Activated T-cell treated with anti-CD3 and anti-CD28 coated beads, Interleukin-2, amount 50 U/mL, for 4 hours (primary cell): ENCODE measurements around the gene TRUB1. TPM values are rescaled to one million over a fixed set of nuclear protein-coding genes. Genes with fewer than 3 reads are reported as not detected.

ENCODE experiments used
- ATAC-seq, 2 donors: fragments of 200-7000 bp; cut with Tn5 transposase; one replicate each; pipeline ENCODE4 v1.10.0; 2021
- DNase-seq: peaks from one replicate; pipeline ENCODE4 v3.0.0-alpha.2; 2020
- H3K27me3 Mint-ChIP-seq: one replicate; pipeline ENCODE4 v1.8.0; 2021; ENCODE audit warnings: low read depth, mixed read lengths
- H3K36me3 Mint-ChIP-seq: one replicate; pipeline ENCODE4 v1.8.0; 2022; ENCODE audit warnings: mixed read lengths; ENCODE audit not compliant: insufficient read depth
- H3K4me1 Mint-ChIP-seq: one replicate; pipeline ENCODE4 v1.8.0; 2021; ENCODE audit warnings: low read depth, mixed read lengths
- H3K4me3 Mint-ChIP-seq: one replicate; pipeline ENCODE4 v1.8.0; 2021; ENCODE audit warnings: mild to moderate bottlenecking, moderate library complexity, mixed read lengths
- H3K9me3 Mint-ChIP-seq: one replicate; pipeline ENCODE4 v1.8.0; 2021; ENCODE audit warnings: mixed read lengths
- total RNA-seq, 3 donors: library from RNA; stranded (reverse); gene quantifications; one replicate each; pipeline ENCODE4 v1.2.1, GENCODE V29; 2021

The TRUB1 gene
- total RNA-seq, 3 donors from 2014 or later = 20.3 to 26.9 (median 26.7) TPM

DNA sequence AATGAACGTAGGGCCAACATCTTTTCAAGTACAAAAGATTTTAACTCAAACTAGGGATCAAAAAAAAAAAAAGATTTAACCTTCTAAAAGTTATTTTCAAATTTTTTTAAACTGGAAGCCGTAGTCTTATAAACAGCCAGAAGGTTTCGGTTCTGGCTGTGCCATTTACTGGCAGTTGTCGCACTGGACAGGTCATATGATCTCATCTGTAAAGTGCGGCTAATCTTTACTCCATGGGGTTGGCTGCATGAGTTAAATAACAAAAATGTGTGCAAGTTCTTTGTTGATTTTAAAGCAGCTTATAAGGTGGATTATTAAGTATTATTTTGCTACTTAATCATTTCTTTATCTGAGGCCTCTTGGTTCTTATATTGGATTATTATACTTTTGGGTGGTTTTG, 36.6 kb downstream of the TRUB1 start:
- Mint-ChIP-seq H3K4me3 (no peak overlapping the region), H3K36me3 (peaks cover 24% of the 10 kb centered on the region), H3K27me3 (no peaks in the 10 kb centered on the region), H3K4me1 (peaks cover 7% of the 10 kb centered on the region), H3K9me3 (no peaks in the 10 kb centered on the region)
- ATAC-seq (no peak), DNase-seq (no peak)

DNA sequence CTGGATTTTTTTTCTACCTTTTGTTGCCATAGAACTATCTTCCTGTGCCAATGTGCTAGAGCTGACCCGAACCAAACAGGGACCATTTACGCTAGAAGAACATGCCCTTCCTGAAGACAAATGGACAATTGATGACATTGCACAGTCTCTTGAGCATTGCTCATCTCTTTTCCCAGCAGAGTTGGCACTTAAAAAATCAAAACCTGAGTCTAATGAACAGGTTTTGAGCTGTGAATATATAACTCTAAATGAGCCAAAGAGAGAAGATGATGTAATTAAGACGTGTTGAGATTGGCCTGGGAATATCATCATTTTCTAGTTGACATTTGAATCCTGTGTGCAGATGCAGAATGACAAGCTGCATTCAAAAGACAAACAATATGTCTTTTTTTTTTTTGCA, 37.1 kb downstream of the TRUB1 start:
- H3K27me3 Mint-ChIP-seq = no peaks in the 10 kb centered on the region
- peaks cover 5% of the 10 kb centered on the region for H3K4me1 Mint-ChIP-seq
- ATAC-seq = no peak
- no peak for DNase-seq
- peaks cover 28% of the 10 kb centered on the region for H3K36me3 Mint-ChIP-seq
- H3K9me3 Mint-ChIP-seq = no peaks in the 10 kb centered on the region
- H3K4me3 Mint-ChIP-seq = no peak overlapping the region

DNA sequence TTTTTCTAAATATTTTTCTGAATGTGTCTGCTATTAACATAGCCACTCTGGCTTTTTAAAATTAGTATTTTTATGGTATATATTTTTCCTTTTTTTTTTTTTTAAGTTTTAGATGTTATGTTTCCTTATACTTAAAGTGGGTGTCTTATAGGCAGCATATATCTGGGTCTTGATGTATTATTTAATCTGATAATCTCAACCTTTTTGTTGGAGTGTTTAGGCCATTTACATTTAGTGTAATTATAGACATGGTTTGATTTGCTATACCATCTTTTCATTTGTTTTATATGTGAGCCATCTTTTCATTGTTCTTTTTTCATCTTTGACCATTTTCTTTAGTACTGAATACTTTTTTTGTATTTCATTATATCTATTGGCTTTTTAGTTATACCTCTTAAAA, 45.0 kb downstream of the TRUB1 start:
- H3K36me3 Mint-ChIP-seq = peaks cover 62% of the 10 kb centered on the region
- ATAC-seq = no peak
- no peak for DNase-seq
- H3K27me3 Mint-ChIP-seq = no peaks in the 10 kb centered on the region
- H3K9me3 Mint-ChIP-seq = peaks cover 32% of the 10 kb centered on the region
- H3K4me1 Mint-ChIP-seq = no peaks in the 10 kb centered on the region
- H3K4me3 Mint-ChIP-seq = no peak overlapping the region

DNA sequence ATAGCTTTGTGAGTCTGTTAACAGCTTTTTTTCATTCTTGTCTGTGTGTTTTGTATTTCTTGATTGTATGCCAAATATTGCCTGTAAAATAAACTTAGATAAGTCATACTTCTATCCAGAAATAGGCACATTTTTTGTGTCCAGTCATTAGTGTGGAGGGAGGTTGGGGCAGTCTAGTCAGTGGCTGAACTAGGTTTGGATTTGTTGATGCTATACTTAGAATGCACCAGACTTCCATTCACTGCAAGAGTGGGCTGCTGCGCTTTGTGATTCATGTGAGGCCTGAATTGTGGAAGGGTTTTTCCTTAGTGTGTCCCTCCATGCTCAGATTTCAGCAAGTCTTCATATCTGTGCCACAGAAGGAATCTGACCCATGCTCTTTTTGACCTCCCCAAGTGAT, 50.0 kb downstream of the TRUB1 start:
- Mint-ChIP-seq H3K9me3 (peaks cover 24% of the 10 kb centered on the region), H3K4me1 (no peaks in the 10 kb centered on the region), H3K36me3 (peaks cover 51% of the 10 kb centered on the region), H3K27me3 (no peaks in the 10 kb centered on the region), H3K4me3 (no peak overlapping the region)
- DNase-seq (no peak), ATAC-seq (no peak)

DNA sequence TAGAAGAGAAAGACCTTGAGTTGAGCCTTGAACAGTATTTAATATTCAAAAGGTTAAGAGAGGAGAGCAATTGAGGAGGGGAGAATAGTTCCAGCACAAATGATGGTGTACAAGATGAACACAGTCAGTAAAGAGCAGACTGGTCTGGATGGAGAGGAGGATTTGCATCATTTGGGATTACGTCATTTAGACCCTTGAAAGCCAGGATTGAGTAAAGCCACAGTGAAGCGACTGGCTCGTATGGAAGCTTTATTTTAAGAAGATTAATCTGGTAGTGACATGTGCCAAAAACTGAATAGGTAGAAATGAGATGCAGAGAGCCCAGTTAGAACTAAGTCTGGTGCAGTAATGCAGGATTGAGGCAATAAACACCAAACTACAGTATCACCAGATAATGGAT, 52.6 kb downstream of the TRUB1 start:
- no peak for ATAC-seq
- Mint-ChIP-seq H3K4me1 (no peaks in the 10 kb centered on the region), H3K36me3 (peaks cover 30% of the 10 kb centered on the region), H3K27me3 (no peaks in the 10 kb centered on the region), H3K9me3 (peaks cover 4% of the 10 kb centered on the region), H3K4me3 (no peak overlapping the region)
- DNase-seq = no peak

DNA sequence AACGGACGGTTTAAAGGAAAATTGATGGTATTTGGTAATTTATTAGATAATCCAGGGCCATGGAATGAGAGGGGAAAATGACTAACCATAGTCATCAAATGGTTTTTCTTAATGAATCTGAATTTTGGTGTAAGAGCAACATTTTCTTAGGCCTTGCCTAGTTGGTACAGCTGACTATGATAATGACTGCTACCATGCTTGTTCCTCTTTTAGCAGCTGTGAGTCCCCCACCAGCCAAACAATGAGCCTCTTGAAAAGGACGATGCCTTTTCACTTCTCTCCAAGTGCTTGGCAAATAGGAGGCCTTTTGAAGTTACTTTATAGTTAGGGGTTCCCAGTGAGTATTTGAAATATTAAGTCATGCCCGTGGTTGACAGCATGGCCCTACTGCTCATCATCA, 53.0 kb downstream of the TRUB1 start:
- ATAC-seq = no peak

DNA sequence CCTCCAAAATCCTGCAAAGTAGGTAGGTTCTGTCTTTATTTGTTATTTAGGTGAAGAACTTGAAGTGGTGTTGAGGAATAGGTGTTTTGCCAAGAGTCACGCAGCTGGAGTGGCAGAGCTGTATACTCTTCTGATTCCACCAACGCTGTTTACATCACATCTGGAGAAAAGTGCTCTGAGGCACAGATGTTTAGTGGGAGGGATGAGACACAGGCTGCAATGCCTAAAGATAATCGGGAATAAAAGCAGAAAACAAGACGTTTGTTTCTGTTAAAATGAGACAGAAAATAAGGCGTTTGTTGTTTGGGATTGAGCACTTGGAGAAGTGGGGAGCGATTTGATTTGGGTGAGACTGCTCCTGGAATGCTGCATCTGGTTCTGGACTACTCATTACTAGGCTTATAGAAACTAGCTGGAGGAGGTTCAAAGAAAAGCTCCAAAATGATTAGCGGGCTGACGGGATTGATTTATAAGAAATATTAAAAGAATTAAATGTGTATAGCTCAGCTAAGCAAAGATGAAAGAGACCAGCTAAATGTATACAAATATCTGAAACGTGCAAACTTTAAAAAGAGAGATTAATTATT, 54.3 kb downstream of the TRUB1 start:
- no peak overlapping the region for H3K4me3 Mint-ChIP-seq
- H3K9me3 Mint-ChIP-seq = peaks cover 1% of the 10 kb centered on the region
- DNase-seq (no peak), ATAC-seq (no peak)
- H3K36me3 Mint-ChIP-seq = peaks cover 27% of the 10 kb centered on the region
- no peaks in the 10 kb centered on the region for H3K27me3 Mint-ChIP-seq
- no peaks in the 10 kb centered on the region for H3K4me1 Mint-ChIP-seq

More for the DNA sequence above, 53.0 kb downstream of the TRUB1 start:
- peaks cover 30% of the 10 kb centered on the region for H3K36me3 Mint-ChIP-seq
- no peaks in the 10 kb centered on the region for H3K27me3 Mint-ChIP-seq
- no peaks in the 10 kb centered on the region for H3K4me1 Mint-ChIP-seq
- H3K4me3 Mint-ChIP-seq = no peak overlapping the region
- no peak for DNase-seq
- H3K9me3 Mint-ChIP-seq = peaks cover 4% of the 10 kb centered on the region

DNA sequence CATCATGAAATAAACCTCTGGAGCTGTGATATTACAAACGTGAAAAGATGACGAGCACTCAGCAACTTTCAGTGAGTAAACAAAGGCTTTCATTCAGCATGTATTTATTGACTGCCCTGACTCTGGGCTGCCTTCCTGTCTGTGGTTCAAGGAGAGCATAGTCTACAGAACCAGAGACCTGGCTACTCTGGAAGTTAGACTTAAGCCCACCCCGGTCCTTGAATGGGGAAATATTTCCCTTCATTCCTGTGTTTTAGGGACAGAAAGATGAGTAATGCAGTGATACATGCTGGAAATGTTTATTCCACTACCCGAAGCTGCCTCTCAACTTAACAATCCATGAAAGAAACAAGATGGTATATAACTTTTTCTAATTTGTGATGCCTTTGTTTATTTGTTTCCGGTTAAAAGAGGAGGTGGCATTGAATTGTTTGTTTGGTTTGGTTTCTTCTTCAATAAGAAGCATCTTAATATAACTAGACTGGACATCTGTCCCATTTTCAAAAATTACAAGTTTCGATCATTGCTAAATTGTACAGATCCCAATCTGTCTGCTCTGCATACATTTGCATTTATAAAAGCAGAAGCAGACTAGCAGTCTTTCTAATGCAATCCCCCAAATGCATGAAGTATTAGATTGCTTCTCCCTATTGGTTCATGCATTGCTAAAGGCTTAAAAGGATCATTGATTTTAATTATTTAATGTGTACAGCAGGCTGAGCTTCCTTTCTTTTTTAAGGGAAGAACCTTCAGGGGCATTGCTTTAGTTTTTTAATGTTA, 57.7 kb downstream of the TRUB1 start:
- Mint-ChIP-seq H3K4me3 (no peak overlapping the region), H3K4me1 (no peaks in the 10 kb centered on the region), H3K36me3 (peaks cover 16% of the 10 kb centered on the region), H3K9me3 (no peaks in the 10 kb centered on the region), H3K27me3 (no peaks in the 10 kb centered on the region)
- ATAC-seq = no peak
- DNase-seq = no peak

DNA sequence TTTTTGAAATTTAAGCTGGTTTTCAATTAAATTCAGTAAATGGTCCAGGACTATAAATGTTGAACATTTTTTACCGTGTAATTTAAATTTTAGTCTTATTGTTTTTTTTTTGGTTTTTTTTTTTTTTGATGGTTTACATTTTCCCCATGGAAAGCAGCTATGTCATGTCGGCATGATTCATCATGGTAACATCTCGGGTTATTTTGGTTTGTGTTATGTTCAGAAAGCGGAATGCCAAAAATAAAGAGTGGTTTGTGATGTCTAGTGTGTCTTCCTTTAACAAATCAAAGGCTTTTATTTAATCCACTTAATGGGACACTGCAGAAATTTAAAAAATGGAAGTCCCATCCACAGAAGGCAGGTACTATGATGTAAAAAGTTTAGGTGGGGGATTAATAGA, 58.5 kb downstream of the TRUB1 start:
- no peak for DNase-seq
- H3K9me3 Mint-ChIP-seq = no peaks in the 10 kb centered on the region
- H3K36me3 Mint-ChIP-seq = peaks cover 14% of the 10 kb centered on the region
- no peaks in the 10 kb centered on the region for H3K27me3 Mint-ChIP-seq
- no peak for ATAC-seq
- no peak overlapping the region for H3K4me3 Mint-ChIP-seq
- H3K4me1 Mint-ChIP-seq = no peaks in the 10 kb centered on the region

DNA sequence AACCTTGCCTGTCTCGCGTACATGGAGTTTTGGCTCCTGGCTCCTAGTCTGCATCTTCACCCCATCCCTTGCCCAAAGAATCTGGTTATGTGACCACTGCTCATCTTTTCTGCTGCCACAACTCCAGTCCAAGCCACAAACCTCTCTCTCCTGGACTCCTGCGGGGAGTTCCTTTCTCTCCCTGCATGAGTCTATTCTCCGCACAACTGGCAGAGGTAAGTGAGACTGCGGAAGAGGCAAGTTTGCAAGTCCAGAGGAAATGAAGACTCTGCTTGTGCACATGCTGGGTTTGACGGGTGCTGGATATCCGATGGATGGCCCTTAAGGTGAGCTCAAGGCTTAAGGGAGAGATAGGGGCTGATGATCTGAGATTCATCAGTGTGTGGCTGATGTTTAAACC, 61.0 kb downstream of the TRUB1 start:
- H3K36me3 Mint-ChIP-seq = peaks cover 8% of the 10 kb centered on the region
- H3K4me1 Mint-ChIP-seq = no peaks in the 10 kb centered on the region
- ATAC-seq (no peak), DNase-seq (no peak)
- no peak overlapping the region for H3K4me3 Mint-ChIP-seq
- no peaks in the 10 kb centered on the region for H3K9me3 Mint-ChIP-seq
- H3K27me3 Mint-ChIP-seq = peaks cover 5% of the 10 kb centered on the region

DNA sequence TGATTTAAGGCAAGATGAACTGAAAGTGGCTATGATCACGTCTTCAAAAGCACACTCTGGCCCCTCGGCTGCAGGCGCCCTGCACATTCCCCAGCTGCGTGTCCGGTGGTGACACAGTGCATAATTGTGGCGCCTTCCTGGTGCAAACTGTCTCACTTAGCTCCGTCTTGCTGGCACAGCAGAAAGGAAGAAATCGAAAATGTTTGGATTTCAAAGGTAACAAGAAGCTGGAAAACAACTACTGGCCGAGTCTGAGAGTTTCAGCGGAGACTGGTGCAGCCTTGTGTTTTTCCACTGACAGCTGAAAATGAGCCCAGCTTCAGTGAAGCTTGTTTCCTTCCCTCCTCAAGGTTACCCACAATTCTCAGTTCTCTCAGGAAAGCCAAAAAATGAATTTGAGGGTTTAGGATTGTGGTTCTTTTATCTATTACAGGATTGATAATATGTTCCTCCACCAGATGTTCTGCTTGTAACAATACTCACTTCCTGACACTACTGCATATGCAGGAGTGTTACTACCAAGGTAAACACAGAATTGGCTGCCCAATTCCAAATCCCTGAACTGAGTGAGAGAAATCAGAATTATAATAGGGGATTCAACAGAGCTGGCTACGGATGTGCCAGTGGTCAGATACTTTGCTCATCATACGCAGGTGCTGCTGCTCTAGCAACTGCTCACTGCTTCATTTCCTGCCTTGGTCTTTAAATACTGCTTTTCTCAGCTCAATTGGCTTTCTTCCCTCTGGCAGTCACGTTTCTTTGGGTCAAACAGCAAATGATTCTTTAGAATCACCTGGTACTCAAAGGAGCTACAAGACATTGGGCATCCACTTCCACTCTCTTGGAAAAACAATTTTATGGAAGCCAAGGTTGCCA, 63.7 kb downstream of the TRUB1 start:
- no peak overlapping the region for H3K4me3 Mint-ChIP-seq
- H3K4me1 Mint-ChIP-seq = no peaks in the 10 kb centered on the region
- DNase-seq (no peak), ATAC-seq (no peak)
- no peaks in the 10 kb centered on the region for H3K9me3 Mint-ChIP-seq
- peaks cover 9% of the 10 kb centered on the region for H3K27me3 Mint-ChIP-seq
- peaks cover 4% of the 10 kb centered on the region for H3K36me3 Mint-ChIP-seq

DNA sequence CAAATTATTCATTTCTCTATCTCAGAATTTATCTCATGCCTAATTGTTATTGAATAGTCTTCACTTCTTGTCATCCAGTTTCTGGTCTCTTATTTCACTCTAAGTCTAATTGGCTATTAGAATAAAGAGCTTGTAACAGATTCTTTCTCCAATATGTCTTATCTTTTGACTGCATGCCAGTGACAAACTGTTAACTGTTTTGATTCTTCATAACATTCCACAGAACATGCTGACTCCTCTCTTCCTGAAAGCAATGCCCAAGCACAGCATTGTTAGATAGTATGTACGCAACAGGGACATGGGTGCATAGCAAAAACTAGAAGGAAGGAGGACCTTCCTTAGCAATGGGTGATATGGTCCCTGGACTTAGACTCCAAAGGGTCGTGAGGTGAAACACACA, 65.4 kb downstream of the TRUB1 start:
- no peaks in the 10 kb centered on the region for H3K4me1 Mint-ChIP-seq
- no peaks in the 10 kb centered on the region for H3K9me3 Mint-ChIP-seq
- peaks cover 9% of the 10 kb centered on the region for H3K27me3 Mint-ChIP-seq
- peaks cover 4% of the 10 kb centered on the region for H3K36me3 Mint-ChIP-seq
- H3K4me3 Mint-ChIP-seq = no peak overlapping the region
- DNase-seq (no peak), ATAC-seq (no peak)

DNA sequence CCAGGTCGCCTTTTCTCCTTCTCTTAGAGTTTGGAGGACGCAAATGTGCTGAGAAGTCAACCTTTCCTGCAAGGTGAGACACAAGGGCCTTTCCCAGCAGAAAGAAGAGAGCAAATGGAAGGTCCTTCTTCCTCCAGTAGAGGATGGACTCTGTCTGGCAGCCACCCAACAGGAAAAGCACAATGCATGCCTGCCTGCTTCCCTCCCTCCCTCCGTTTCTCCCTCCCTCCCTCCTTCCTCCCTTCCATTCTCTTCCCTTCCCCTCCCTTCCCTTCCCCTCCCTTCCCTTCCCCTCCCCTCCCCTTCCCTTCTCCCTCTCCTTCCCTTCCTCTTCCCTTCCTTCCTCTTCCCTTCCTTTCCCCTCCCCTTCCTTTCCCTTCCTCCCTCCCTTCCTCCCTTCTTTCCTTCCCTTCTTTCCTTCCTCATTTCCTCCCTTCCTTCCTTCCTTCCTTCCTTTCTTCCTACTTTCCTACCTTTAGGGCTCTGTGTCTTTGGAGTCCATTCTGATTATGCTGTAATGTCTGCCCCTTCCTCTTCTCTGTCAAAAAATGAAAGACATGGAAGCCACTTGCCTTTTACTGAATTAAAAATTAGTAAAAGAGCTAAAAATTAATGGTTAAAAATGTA, 66.4 kb downstream of the TRUB1 start:
- Mint-ChIP-seq H3K36me3 (no peaks in the 10 kb centered on the region), H3K4me1 (no peaks in the 10 kb centered on the region), H3K4me3 (no peak overlapping the region), H3K9me3 (peaks cover 4% of the 10 kb centered on the region), H3K27me3 (peaks cover 10% of the 10 kb centered on the region)
- DNase-seq (no peak), ATAC-seq (no peak)

DNA sequence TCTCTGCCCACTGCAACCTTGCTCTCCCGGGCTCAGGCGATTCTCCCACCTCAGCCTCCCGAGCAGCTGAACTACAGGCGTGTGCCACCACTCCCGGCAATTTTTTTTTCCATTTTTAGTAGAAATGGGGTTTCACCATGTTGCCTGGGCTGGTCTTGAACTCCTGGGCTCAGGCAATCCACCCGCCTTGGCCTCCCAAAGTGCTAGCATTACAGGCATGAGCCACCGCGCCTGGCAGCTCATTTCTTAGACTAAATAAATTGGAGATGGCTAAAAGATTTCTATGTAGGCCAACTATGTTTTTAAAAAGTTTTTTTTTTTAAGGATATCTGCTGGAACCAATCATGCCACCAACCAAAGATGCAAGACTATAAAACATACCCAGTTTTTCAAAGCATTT, 67.8 kb downstream of the TRUB1 start:
- Mint-ChIP-seq H3K9me3 (peaks cover 7% of the 10 kb centered on the region), H3K27me3 (peaks cover 16% of the 10 kb centered on the region), H3K4me1 (no peaks in the 10 kb centered on the region), H3K4me3 (no peak overlapping the region), H3K36me3 (no peaks in the 10 kb centered on the region)
- ATAC-seq (no peak), DNase-seq (no peak)
